ENCODE data around the gene CD3G.

DNA sequence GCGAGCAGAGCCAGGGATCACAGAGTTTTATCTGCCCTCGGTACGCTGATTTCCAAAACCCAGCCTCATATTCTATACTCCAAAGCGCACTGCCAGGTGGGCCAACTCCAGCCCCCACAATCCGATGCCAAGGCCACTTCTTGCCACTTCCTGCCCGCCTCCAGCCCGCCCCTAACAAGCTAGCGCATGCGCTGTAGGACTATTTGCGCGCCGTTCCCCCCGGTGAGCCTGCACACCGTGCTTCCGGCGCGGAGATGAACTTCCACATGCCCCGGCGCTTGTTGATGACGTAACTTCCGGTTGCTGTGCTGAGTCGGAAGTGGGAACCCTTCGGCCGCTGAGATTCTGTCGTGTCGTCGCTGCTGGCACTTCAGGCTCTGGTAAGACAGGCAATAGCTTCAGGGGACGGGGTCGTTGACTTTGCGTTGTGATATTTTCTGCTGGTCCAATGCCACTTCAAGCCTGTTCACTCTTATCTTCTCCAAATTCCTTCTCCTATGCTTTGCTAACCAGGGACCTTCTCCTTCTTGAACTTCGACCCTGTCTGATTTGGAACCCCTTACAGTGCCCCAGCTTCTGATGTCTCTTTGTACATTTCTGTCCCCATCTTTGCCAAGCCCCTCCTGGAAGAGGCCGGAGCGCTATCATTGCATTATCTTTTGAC, 15.3 kb downstream of the CD3G start, which contains the start of gene UBE4A:
- TF ChIP-seq CTCF (IDR thresholded peaks at IDR 0.05; ENCODE audit: borderline replicate concordance, extremely low read depth, low read length, poor library complexity, severe bottlenecking) (no peak), EZH2 (IDR thresholded peaks at IDR 0.05; ENCODE audit: borderline replicate concordance, low read depth, low read length, severe bottlenecking) (no peak)

Measured in DND-41 (cell line).